SK-N-SH (cell line): ENCODE data around the gene PDIK1L. TPM values are rescaled to one million over a fixed set of nuclear protein-coding genes. Genes with fewer than 3 reads are reported as not detected.

Source experiments
- CTCF ChIA-PET: fragments of 300-600, 350-600 bp; formaldehyde crosslinking; extraction: SDS; loops from one replicate; lab custom pipeline; 2021; lab: Yijun Ruan, JAX
- POLR2A ChIA-PET: fragments of 350-600 bp; sonication (Branson Sonifier 250); formaldehyde crosslinking; extraction: SDS; loops from one replicate; lab custom pipeline; 2020; ENCODE audit warnings: antibody characterized with exemption, inconsistent platforms; lab: Yijun Ruan, JAX
- DNase-seq: peaks from one replicate; pipeline ENCODE4 v3.0.0; 2012
- H2AFZ ChIP-seq: fragments of 200-600 bp; sonication (generic); 2 replicates; pipeline ENCODE4 v1.8.1; 2016; ENCODE audit warnings: antibody characterized with exemption, mild to moderate bottlenecking, low read depth
- H3F3A ChIP-seq: fragments of 200-600 bp; sonication (generic); replicated peaks from 2 replicates; pipeline ENCODE3; 2016; ENCODE audit warnings: antibody characterized with exemption, mild to moderate bottlenecking; ENCODE audit not compliant: insufficient read depth
- H3K27ac ChIP-seq, 2 experiments: fragments of 200-500 bp in 1 of 2; fragments of 200-600 bp in 1 of 2; sonication (Bioruptor generic) in 1 of 2; sonication (generic), shearing (Covaris generic) in 1 of 2; 2 replicates each; pipeline versions ENCODE4 v1.5.1 to v1.6.1; 2014 to 2016; ENCODE audit warnings: low read depth in 2 of 2, inconsistent platforms in 1 of 2, low read length in 1 of 2, mild to moderate bottlenecking in 1 of 2, mixed read lengths in 1 of 2
- H3K27me3 ChIP-seq: fragments of 200-600 bp; sonication (generic), shearing (Covaris generic); 2 replicates; pipeline ENCODE4 v1.6.1; 2016; ENCODE audit warnings: mixed run types; ENCODE audit not compliant: insufficient read depth
- H3K36me3 ChIP-seq, 2 experiments: fragments of 200-500 bp in 1 of 2; fragments of 200-600 bp in 1 of 2; sonication (Bioruptor generic) in 1 of 2; sonication (generic) in 1 of 2; replicated peaks in 1 of 2; 2 replicates each; pipeline versions ENCODE3 to v1.5.1; 2014 to 2016; ENCODE audit warnings: low read length in 1 of 2, mild to moderate bottlenecking in 1 of 2; ENCODE audit not compliant: insufficient read depth in 2 of 2, control insufficient read depth in 1 of 2
- H3K4me1 ChIP-seq, 2 experiments: fragments of 200-500 bp in 1 of 2; fragments of 200-600 bp in 1 of 2; sonication (Bioruptor generic) in 1 of 2; sonication (generic), shearing (Covaris generic) in 1 of 2; 2 replicates each; pipeline versions ENCODE4 v1.5.1 to v1.6.1; 2014 to 2016; ENCODE audit warnings: low read depth in 1 of 2, low read length in 1 of 2, mixed run types in 1 of 2; ENCODE audit not compliant: insufficient read depth in 2 of 2, control insufficient read depth in 1 of 2
- H3K4me2 ChIP-seq: fragments of 200-600 bp; sonication (generic), shearing (Covaris generic); 2 replicates; pipeline ENCODE4 v1.6.1; 2017; ENCODE audit warnings: mixed run types
- H3K4me3 ChIP-seq, 2 experiments: fragments of 200-500 bp in 1 of 2; fragments of 200-600 bp in 1 of 2; sonication (Bioruptor generic) in 1 of 2; sonication (generic), shearing (Covaris generic) in 1 of 2; 2 replicates each; pipeline versions ENCODE4 v1.5.1 to v1.8.1; 2014 to 2016; ENCODE audit warnings: low read depth in 2 of 2, inconsistent platforms in 1 of 2, low read length in 1 of 2, mild to moderate bottlenecking in 1 of 2, mixed read lengths in 1 of 2, moderate library complexity in 1 of 2
- H3K79me2 ChIP-seq: fragments of 200-600 bp; sonication (generic); 2 replicates; pipeline ENCODE4 v1.8.1; 2017; ENCODE audit warnings: mild to moderate bottlenecking; ENCODE audit not compliant: insufficient read depth
- H3K9ac ChIP-seq: fragments of 200-600 bp; sonication (generic); 2 replicates; pipeline ENCODE4 v1.6.1; 2017; ENCODE audit warnings: mixed run types
- H3K9me2 ChIP-seq: fragments of 200-600 bp; sonication (generic); 2 replicates; pipeline ENCODE4 v1.6.1; 2017; ENCODE audit warnings: mixed run types
- H3K9me3 ChIP-seq: fragments of 200-600 bp; sonication (generic); 2 replicates; pipeline ENCODE4 v1.6.1; 2017; ENCODE audit warnings: mixed run types, mild to moderate bottlenecking, moderate library complexity
- H4K20me1 ChIP-seq: fragments of 200-600 bp; sonication (generic); 2 replicates; pipeline ENCODE4 v1.6.1; 2017; ENCODE audit warnings: mild to moderate bottlenecking, mixed run types; ENCODE audit not compliant: insufficient read depth
- CHD2 ChIP-seq: fragments of 150-350 bp; IDR thresholded peaks from 2 replicates; pipeline ENCODE4 v1.6.1; 2018; ENCODE audit warnings: low read length; ENCODE audit not compliant: partially characterized antibody
- CTCF ChIP-seq: fragments of 200-600 bp; sonication (generic); IDR thresholded peaks from 2 replicates; pipeline ENCODE4 v1.6.1; 2017; ENCODE audit warnings: antibody characterized with exemption, mild to moderate bottlenecking, moderate library complexity
- ELF1 ChIP-seq: IDR thresholded peaks from 2 replicates; pipeline ENCODE4 v1.4.0; 2012
- EZH2phosphoT487 ChIP-seq: fragments of 200-600 bp; sonication (generic); IDR thresholded peaks from 2 replicates; pipeline ENCODE4 v1.6.1; 2017; ENCODE audit warnings: low read depth, mixed run types, mild to moderate bottlenecking, antibody characterized with exemption, moderate library complexity, borderline replicate concordance
- FOSL2 ChIP-seq: IDR thresholded peaks from 2 replicates; pipeline ENCODE4 v1.4.0; 2012; ENCODE audit warnings: low read depth, mild to moderate bottlenecking, moderate library complexity, borderline replicate concordance
- FOXJ3 ChIP-seq: sonication (generic); formaldehyde crosslinking; IDR thresholded peaks from 2 replicates; pipeline ENCODE4 v1.5.1; 2020; ENCODE audit warnings: mild to moderate bottlenecking, missing genetic modification reagents
- FOXM1 ChIP-seq: IDR thresholded peaks from 2 replicates; pipeline ENCODE4 v1.4.0; 2012; ENCODE audit warnings: low read depth, mild to moderate bottlenecking
- IRF3 ChIP-seq: fragments of 150-350 bp; IDR thresholded peaks from 2 replicates; pipeline ENCODE4 v1.6.1; 2016; ENCODE audit warnings: mild to moderate bottlenecking, low read depth, low read length
- JUND ChIP-seq: IDR thresholded peaks from 2 replicates; pipeline ENCODE4 v1.4.0; 2012
- MEF2A ChIP-seq: IDR thresholded peaks from 2 replicates; pipeline ENCODE4 v1.4.0; 2012; ENCODE audit warnings: low read depth, borderline replicate concordance
- PBX3 ChIP-seq: IDR thresholded peaks from 2 replicates; pipeline ENCODE4; 2012
- POLR2AphosphoS5 ChIP-seq: IDR thresholded peaks from 2 replicates; pipeline ENCODE4 v1.6.1; 2012; ENCODE audit warnings: low read depth, low read length
- RAD21 ChIP-seq: IDR thresholded peaks from 2 replicates; pipeline ENCODE4 v1.6.1; 2012; ENCODE audit warnings: mild to moderate bottlenecking, low read length
- RFX5 ChIP-seq: IDR thresholded peaks from 2 replicates; pipeline ENCODE4 v1.6.1; 2012; ENCODE audit warnings: mild to moderate bottlenecking, improper control_type of control experiment, low read length
- SMC3 ChIP-seq: IDR thresholded peaks from 2 replicates; pipeline ENCODE4 v1.6.1; 2012; ENCODE audit warnings: low read depth, low read length, improper control_type of control experiment
- TAF1 ChIP-seq: IDR thresholded peaks from 2 replicates; pipeline ENCODE4 v1.6.1; 2012; ENCODE audit warnings: low read depth, mild to moderate bottlenecking, low read length, moderate library complexity, borderline replicate concordance
- TCF12 ChIP-seq: IDR thresholded peaks from 2 replicates; pipeline ENCODE4 v1.4.0; 2012
- TEAD4 ChIP-seq: IDR thresholded peaks from 2 replicates; pipeline ENCODE4 v1.4.0; 2012; ENCODE audit warnings: mild to moderate bottlenecking, borderline replicate concordance; ENCODE audit not compliant: insufficient read depth
- YY1 ChIP-seq: IDR thresholded peaks from 2 replicates; pipeline ENCODE4 v1.4.0; 2012; ENCODE audit warnings: low read depth, mild to moderate bottlenecking
- WGBS: methylation state at CpG from one replicate; pipeline ENCODE4 v1.1.6; 2017; ENCODE audit warnings: low lambda C conversion rate; 5-methylcytosine and 5-hydroxymethylcytosine counted together
- polyA plus RNA-seq, 3 experiments: library from polyadenylated mRNA; depleted of rRNA; stranded (reverse); fragments of >200 nt; gene quantifications; 2 replicates each; pipeline ENCODE4 v1.2.3, GENCODE V29; 2012
- TF ChIP-seq, protein P1 (sequence below): IDR thresholded peaks from 2 replicates; pipeline ENCODE4 v1.4.0; 2012; ENCODE audit warnings: low read depth
- TF ChIP-seq, protein P2 (sequence below): IDR thresholded peaks from 2 replicates; pipeline ENCODE4 v1.4.0; 2012; ENCODE audit warnings: low read depth, borderline replicate concordance
- TF ChIP-seq, protein P3 (sequence below): fragments of 150-350 bp; IDR thresholded peaks from 2 replicates; pipeline ENCODE4 v1.6.1; 2017; ENCODE audit warnings: antibody characterized with exemption, low read length, low read depth, borderline replicate concordance

Gene PDIK1L
- polyA plus RNA-seq, 1 of the 3 experiments (the other 2 are of a cell fraction), result 1.2 TPM

DNA sequence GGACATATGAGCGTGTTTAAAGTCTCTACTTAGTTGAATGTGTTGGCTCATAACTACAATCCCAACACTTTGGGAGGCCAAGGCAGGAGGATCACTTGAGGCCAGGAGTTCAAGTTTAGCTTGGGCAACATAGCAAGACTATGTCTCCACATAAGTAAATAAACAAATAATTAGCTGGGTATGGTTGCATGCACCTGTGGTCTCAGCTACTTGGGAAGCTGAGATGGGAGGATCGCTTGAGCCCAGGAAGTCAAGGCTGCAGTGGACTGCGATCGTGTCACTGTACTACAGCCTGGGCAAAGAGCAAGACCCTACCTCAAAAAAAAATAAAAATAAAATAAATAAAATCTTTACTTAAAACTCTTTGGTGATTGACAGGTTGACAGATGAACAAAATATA, 13.0 kb upstream of the PDIK1L start:
- TF ChIP-seq, protein P1, sequence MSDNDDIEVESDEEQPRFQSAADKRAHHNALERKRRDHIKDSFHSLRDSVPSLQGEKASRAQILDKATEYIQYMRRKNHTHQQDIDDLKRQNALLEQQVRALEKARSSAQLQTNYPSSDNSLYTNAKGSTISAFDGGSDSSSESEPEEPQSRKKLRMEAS, result no peak
- no peak for TF ChIP-seq POLR2AphosphoS5
- no peak for TF ChIP-seq TEAD4
- TF ChIP-seq TCF12, result no peak
- no peak for TF ChIP-seq ELF1
- no peak for TF ChIP-seq TAF1
- TF ChIP-seq SMC3, result no peak
- no peak for TF ChIP-seq FOXJ3 (CRISPR knock-in tag)
- no peak overlapping the region for H3K4me2 ChIP-seq
- no peaks in the 10 kb centered on the region for H3K79me2 ChIP-seq
- no peak overlapping the region for H3K4me3 ChIP-seq
- no peak overlapping the region for H2AFZ ChIP-seq
- H3K9ac ChIP-seq, result no peak overlapping the region
- no peaks in the 10 kb centered on the region for H3K27me3 ChIP-seq
- no peaks in the 10 kb centered on the region for H3K36me3 ChIP-seq
- H3K9me2 ChIP-seq, result no peaks in the 10 kb centered on the region
- POLR2A ChIA-PET, result no interaction called here
- no peak for DNase-seq
- no peaks in the 10 kb centered on the region for H3F3A ChIP-seq
- no peaks in the 10 kb centered on the region for H4K20me1 ChIP-seq
- H3K4me1 ChIP-seq, result peaks cover 0 to 12% of the 10 kb centered on the region in 2 experiments; a peak in 1 of 4 replicates
- CTCF ChIA-PET, result interaction anchor here (0.6 to 15.7 kb wide), 3 partner anchors 10 to 62 kb away, joined by 3 to 235 read pairs (median 5); no protein-coding TSS in a partner anchor
- H3K27ac ChIP-seq, result no peak overlapping the region
- 85% methylated on average over 4 of the region's 4 CpGs for WGBS
- no peaks in the 10 kb centered on the region for H3K9me3 ChIP-seq

DNA sequence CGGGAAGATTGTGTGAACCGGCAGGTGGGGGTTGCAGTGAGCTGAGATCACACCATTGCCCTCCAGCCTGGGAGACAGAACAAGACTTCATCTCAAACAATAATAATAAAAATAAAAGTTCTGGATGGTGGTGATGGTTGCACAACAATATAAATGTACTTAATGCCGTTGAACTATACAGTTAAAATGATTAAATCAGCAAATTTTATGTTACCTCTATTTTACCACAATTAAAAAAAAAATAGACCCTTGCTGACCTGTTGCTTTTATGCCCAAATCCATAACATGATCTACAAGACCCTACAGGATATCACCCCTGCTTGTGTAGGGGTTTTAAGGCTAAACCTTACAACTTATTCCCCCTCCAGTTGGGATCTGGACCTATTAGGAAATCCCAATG, 11.8 kb upstream of the PDIK1L start:
- H3K27me3 ChIP-seq, result no peaks in the 10 kb centered on the region
- CTCF ChIA-PET, result interaction anchor here (0.9 to 15.7 kb wide), 5 partner anchors 45 to 134 kb away, joined by 3 to 235 read pairs (median 5); partner anchors contain the start of genes CEP85 and PAFAH2
- no peaks in the 10 kb centered on the region for H3F3A ChIP-seq
- WGBS, result 84% methylated on average over 3 of the region's 3 CpGs
- H3K79me2 ChIP-seq, result no peaks in the 10 kb centered on the region
- peaks cover 0 to 4% of the 10 kb centered on the region in 2 experiments; a peak in 1 of 4 replicates for H3K4me1 ChIP-seq
- H3K4me2 ChIP-seq, result no peak overlapping the region
- no peaks in the 10 kb centered on the region for H3K36me3 ChIP-seq
- H4K20me1 ChIP-seq, result no peaks in the 10 kb centered on the region
- no peak overlapping the region for H2AFZ ChIP-seq
- H3K9me3 ChIP-seq, result no peaks in the 10 kb centered on the region
- no peak overlapping the region for H3K27ac ChIP-seq
- no peak for DNase-seq
- no peaks in the 10 kb centered on the region for H3K9me2 ChIP-seq
- H3K9ac ChIP-seq, result no peak overlapping the region
- H3K4me3 ChIP-seq, result no peak overlapping the region
- POLR2A ChIA-PET, result no interaction called here
- no peak for TF ChIP-seq RFX5
- TF ChIP-seq, protein P2, sequence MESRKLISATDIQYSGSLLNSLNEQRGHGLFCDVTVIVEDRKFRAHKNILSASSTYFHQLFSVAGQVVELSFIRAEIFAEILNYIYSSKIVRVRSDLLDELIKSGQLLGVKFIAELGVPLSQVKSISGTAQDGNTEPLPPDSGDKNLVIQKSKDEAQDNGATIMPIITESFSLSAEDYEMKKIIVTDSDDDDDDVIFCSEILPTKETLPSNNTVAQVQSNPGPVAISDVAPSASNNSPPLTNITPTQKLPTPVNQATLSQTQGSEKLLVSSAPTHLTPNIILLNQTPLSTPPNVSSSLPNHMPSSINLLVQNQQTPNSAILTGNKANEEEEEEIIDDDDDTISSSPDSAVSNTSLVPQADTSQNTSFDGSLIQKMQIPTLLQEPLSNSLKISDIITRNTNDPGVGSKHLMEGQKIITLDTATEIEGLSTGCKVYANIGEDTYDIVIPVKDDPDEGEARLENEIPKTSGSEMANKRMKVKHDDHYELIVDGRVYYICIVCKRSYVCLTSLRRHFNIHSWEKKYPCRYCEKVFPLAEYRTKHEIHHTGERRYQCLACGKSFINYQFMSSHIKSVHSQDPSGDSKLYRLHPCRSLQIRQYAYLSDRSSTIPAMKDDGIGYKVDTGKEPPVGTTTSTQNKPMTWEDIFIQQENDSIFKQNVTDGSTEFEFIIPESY, result no peak
- TF ChIP-seq TCF12, result no peak
- TF ChIP-seq RAD21, result no peak
- no peak for TF ChIP-seq FOXJ3 (CRISPR knock-in tag)
- no peak for TF ChIP-seq YY1
- TF ChIP-seq, protein P3, sequence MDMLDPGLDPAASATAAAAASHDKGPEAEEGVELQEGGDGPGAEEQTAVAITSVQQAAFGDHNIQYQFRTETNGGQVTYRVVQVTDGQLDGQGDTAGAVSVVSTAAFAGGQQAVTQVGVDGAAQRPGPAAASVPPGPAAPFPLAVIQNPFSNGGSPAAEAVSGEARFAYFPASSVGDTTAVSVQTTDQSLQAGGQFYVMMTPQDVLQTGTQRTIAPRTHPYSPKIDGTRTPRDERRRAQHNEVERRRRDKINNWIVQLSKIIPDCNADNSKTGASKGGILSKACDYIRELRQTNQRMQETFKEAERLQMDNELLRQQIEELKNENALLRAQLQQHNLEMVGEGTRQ, result no peak
- no peak for TF ChIP-seq EZH2phosphoT487
- TF ChIP-seq MEF2A, result no peak
- no peak for TF ChIP-seq FOXM1
- no peak for TF ChIP-seq ELF1
- TF ChIP-seq POLR2AphosphoS5, result no peak
- TF ChIP-seq PBX3, result no peak
- TF ChIP-seq CTCF, result no peak
- TF ChIP-seq FOSL2, result no peak
- TF ChIP-seq JUND, result no peak
- TF ChIP-seq CHD2, result no peak
- no peak for TF ChIP-seq IRF3
